Gastroesophageal sphincter (tissue), 4 donors: Measurements from ENCODE around the gene CENPS. TPM values are rescaled to one million over a fixed set of nuclear protein-coding genes. Genes with fewer than 3 reads are reported as not detected.
"Not testable (repeated sequence)": the region's sequence is repeated elsewhere in the genome, so short reads cannot be mapped to it uniquely, and the experiment has no call there.

Experiments
- ATAC-seq: fragments of 150-250 bp; one replicate; pipeline ENCODE4 v1.9.1; 2016; ENCODE audit warnings: mild to moderate bottlenecking, moderate library complexity
- H3K27ac ChIP-seq, 4 donors: fragments of 200-600 bp; sonication (generic) in 3 of 4; 1 replicate in 3 of 4; 2 replicates in 1 of 4; pipeline ENCODE4 v1.5.1; 2016 to 2019
- H3K27me3 ChIP-seq: fragments of 200-600 bp; sonication (generic); one replicate; pipeline ENCODE4 v1.5.1; 2019
- H3K36me3 ChIP-seq, 2 donors: fragments of 200-600 bp; sonication (generic); one replicate each; pipeline ENCODE4 v1.5.1; 2019; ENCODE audit warnings: control low read depth in 1 of 2
- H3K4me1 ChIP-seq, 3 donors: fragments of 200-600 bp; sonication (generic); 1 replicate in 2 of 3; 2 replicates in 1 of 3; pipeline ENCODE4 v1.5.1; 2016 to 2019; ENCODE audit warnings: control low read depth in 2 of 3
- H3K4me3 ChIP-seq, 2 donors: fragments of 200-600 bp; sonication (generic); one replicate each; pipeline ENCODE4 v1.5.1; 2019; ENCODE audit warnings: mild to moderate bottlenecking in 1 of 2, moderate library complexity in 1 of 2
- H3K9me3 ChIP-seq, 3 donors: fragments of 200-600 bp; sonication (generic); one replicate each; pipeline ENCODE4 v1.5.1; 2017 to 2019; ENCODE audit warnings: control low read depth in 2 of 3
- CTCF ChIP-seq, 4 experiments: fragments of 200-600 bp in 2 of 4; fragments of 450-650 bp in 2 of 4; sonication (generic) in 1 of 4; IDR thresholded peaks; one replicate each; pipeline ENCODE4 v1.5.1; 2017 to 2019; ENCODE audit warnings: antibody characterized with exemption in 4 of 4, mild to moderate bottlenecking in 2 of 4, moderate library complexity in 2 of 4
- EP300 ChIP-seq: sonication (generic); formaldehyde crosslinking; IDR thresholded peaks from one replicate; pipeline ENCODE4 v1.6.1; 2017; ENCODE audit warnings: antibody characterized with exemption, mild to moderate bottlenecking
- POLR2A ChIP-seq, 2 donors: fragments of 450-650 bp; IDR thresholded peaks; one replicate each; pipeline ENCODE4 v1.6.1; 2017; ENCODE audit warnings: antibody characterized with exemption in 2 of 2, mild to moderate bottlenecking in 2 of 2, moderate library complexity in 1 of 2
- POLR2AphosphoS5 ChIP-seq: sonication (generic); formaldehyde crosslinking; IDR thresholded peaks from one replicate; pipeline ENCODE4 v1.6.1; 2017; ENCODE audit warnings: antibody characterized with exemption
- WGBS, 2 donors: methylation state at CpG; one replicate each; pipeline ENCODE4 v1.1.5; 2018; ENCODE audit warnings: low coverage in 1 of 2; 5-methylcytosine and 5-hydroxymethylcytosine counted together
- total RNA-seq, 4 donors: library from RNA; depleted of rRNA; stranded (reverse); fragments of >200 nt; gene quantifications; one replicate each; pipeline ENCODE4 v1.1.0, GENCODE V29; 2016

Gene CENPS
- total RNA-seq, 4 donors from 2014 or later = 2.1 to 7.2 (median 4.8) TPM

GRCh38 chr1:10450156-10450814, 20.1 kb downstream of the CENPS start:
- Histone ChIP-seq H3K27ac (no peak overlapping the region), H3K27me3 (no peaks in the 10 kb centered on the region), H3K4me3 (no peak overlapping the region), H3K4me1 (peaks cover 0 to 18% (median 7%) of the 10 kb centered on the region in 3 donors), H3K9me3 (no peaks in the 10 kb centered on the region), H3K36me3 (peaks cover 0 to under 1% of the 10 kb centered on the region in 2 donors)
- no peak for ATAC-seq
- TF ChIP-seq POLR2AphosphoS5 = no peak
- 33 to 48% methylated on average over 3 to 5 of the region's 21 CpGs for WGBS, 2 donors

- Histone ChIP-seq H3K4me1 (peaks cover 0 to 18% (median 7%) of the 10 kb centered on the region in 3 donors), H3K27ac (no peak overlapping the region), H3K36me3 (no peaks in the 10 kb centered on the region), H3K27me3 (no peaks in the 10 kb centered on the region), H3K4me3 (no peak overlapping the region), H3K9me3 (no peaks in the 10 kb centered on the region)
- 10 to 19% methylated on average over 2 to 6 of the region's 6 CpGs for WGBS, 2 donors
- no peak for ATAC-seq
- TF ChIP-seq CTCF (IDR thresholded peaks at IDR 0.05) (no peak), EP300 (no peak), POLR2A (IDR thresholded peaks at IDR 0.05) (no peak), POLR2AphosphoS5 (no peak)
Observed at GRCh38 chr1:10450836-10451235, 20.6 kb downstream of the CENPS start.

- Histone ChIP-seq H3K4me3 (no peak overlapping the region), H3K27ac (no peak overlapping the region), H3K9me3 (no peaks in the 10 kb centered on the region), H3K4me1 (peaks cover 0 to 18% (median 7%) of the 10 kb centered on the region in 3 donors), H3K27me3 (no peaks in the 10 kb centered on the region), H3K36me3 (no peaks in the 10 kb centered on the region)
- 0 to 5% methylated on average over 1 to 5 of the region's 10 CpGs for WGBS, 2 donors
- TF ChIP-seq POLR2AphosphoS5 (no peak), POLR2A (IDR thresholded peaks at IDR 0.05) (no peak), CTCF (IDR thresholded peaks at IDR 0.05) (no peak), EP300 (no peak)
- ATAC-seq = no peak
Observed at GRCh38 chr1:10451287-10451686, 21.1 kb downstream of the CENPS start.

- no peak for ATAC-seq
- peaks cover 0 to 6% (median 6%) of the 10 kb centered on the region in 3 donors for H3K4me1 ChIP-seq
- H3K27me3 ChIP-seq = no peaks in the 10 kb centered on the region
- H3K9me3 ChIP-seq = no peaks in the 10 kb centered on the region
- H3K27ac ChIP-seq = no peak overlapping the region
- no peak for TF ChIP-seq EP300
- 74 to 80% methylated on average over 1 to 4 of the region's 5 CpGs for WGBS, 2 donors
- no peak overlapping the region for H3K4me3 ChIP-seq
- peaks cover 0 to 25% of the 10 kb centered on the region in 2 donors for H3K36me3 ChIP-seq
Observed at GRCh38 chr1:10456048-10456447, 25.8 kb downstream of the CENPS start.

GRCh38 chr1:10456661-10457060, 26.4 kb downstream of the CENPS start:
- Histone ChIP-seq H3K4me3 (no peak overlapping the region), H3K27me3 (no peaks in the 10 kb centered on the region), H3K36me3 (peaks cover 0 to 31% of the 10 kb centered on the region in 2 donors), H3K4me1 (peaks cover 0 to under 1% (median under 1%) of the 10 kb centered on the region in 3 donors), H3K27ac (no peak overlapping the region), H3K9me3 (no peaks in the 10 kb centered on the region)
- 27 to 69% methylated on average over 4 to 6 of the region's 7 CpGs for whole genome bisulfite sequencing, 2 donors
- ATAC-seq = no peak
- TF ChIP-seq EP300 (no peak), CTCF (IDR thresholded peaks at IDR 0.05) (no peak), POLR2A (IDR thresholded peaks at IDR 0.05) (no peak), POLR2AphosphoS5 (no peak)

GRCh38 chr1:10457462-10457861, 27.2 kb downstream of the CENPS start:
- not testable (repeated sequence) for H3K9me3 ChIP-seq, H3K4me3 ChIP-seq, H3K27ac ChIP-seq, H3K27me3 ChIP-seq, ATAC-seq, H3K4me1 ChIP-seq
- whole genome bisulfite sequencing, 2 donors = 0 to 74% methylated on average over 2 to 7 of the region's 7 CpGs
- peaks cover 0 to 39% of the 10 kb centered on the region in 2 donors for H3K36me3 ChIP-seq
